ENCODE results near the gene PLAAT1.

Gene PLAAT1
- total RNA-seq = 0 to 0.15 reads per million in 2 donors

DNA sequence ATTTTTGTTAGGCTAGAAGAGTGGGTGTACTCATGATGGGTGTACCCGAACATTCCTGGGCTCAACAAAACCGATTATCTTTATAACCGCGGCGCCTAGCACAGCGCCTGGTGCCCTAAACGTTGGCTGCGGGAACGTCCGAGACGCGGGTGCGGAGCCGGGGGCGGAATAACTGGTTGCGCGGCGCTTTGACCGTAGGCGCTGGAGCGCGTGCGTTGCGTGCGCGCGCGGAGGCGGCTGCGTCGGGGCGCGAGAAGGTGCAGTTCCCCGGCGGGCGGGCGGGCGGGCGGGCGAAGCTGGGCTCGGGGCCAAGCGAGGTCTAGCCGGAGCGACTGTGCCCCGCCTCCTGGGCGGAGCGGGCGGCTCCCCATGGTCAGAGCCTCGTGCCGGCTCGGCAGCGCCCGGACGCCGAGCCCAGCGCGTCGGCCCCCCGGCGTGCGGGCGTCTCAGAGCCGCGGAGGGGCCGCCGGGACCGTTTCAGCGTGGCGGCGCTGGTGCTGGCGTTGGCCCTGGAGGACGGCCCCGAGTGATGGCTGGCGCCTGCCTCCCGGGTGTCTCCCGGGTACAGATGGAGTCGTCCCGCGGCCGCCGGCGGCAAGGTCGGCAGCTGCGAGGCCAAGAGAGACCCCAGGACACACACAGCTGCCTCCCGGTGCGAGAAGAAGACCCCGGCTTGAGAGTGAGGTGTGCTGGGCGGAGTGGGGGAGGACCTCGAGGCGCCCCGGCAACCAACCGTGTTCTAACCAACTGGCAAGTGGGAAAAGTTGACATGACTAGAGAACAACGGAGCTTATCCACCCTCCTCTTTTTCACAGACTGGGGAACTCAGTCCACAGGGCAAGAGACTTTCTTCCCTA lies at the start of gene PLAAT1:
TSS of gene PLAAT1 (plus strand) at position 373 of the 857 bp plus-strand sequence. CDS start 14,429 bp downstream, outside the sequence.
- DNase-seq = no peak

- DNase-seq = no peak
These were observed 46.7 kb upstream of the PLAAT1 start for GRCh38 chr3:193194371-193194770.

DNA sequence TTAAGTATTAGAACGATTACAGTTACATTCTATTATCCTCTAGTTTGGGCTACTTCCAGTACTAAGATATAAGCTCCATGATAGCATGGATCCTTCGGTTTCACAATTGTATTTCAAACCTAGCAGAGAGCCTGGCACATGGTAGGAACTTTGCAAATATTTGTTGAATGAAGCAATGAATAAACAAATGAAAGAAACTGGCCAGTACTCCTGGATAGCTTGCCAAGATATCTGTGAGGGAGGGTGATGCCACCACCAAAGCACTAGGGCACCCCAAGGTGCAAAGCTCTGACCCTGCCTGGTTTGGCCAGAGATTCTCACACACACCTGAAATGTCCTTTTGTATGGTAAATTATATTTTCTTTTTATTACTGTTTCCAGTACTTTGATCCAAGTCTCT lies 44.3 kb upstream of the PLAAT1 start:
- no peak for DNase-seq

GRCh38 chr3:193207290-193208273 lies 33.4 kb upstream of the PLAAT1 start:
- no peak for DNase-seq

DNA sequence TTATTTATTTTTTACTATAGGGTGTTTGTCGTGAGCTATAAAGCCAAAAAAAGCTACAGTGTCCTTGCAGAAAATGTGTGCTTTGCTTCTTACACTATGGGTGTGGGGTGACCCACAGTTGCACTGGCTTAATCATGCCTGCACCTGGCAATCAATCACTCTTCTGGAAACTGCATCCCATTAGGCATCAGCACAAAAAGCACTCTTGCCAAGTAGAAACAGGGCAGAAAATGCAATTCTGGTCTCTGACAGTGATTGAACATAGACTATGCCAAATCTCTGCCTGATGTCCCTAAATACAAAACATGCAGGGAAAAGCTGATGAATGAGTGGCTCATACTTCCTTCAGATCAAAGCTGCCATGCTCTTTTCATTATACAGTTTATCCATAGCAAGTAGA lies 30.4 kb upstream of the PLAAT1 start:
- no peak for DNase-seq

GRCh38 chr3:193211173-193211572 lies 29.8 kb upstream of the PLAAT1 start:
- no peak for DNase-seq

- DNase-seq = no peak
These were observed 29.0 kb upstream of the PLAAT1 start for GRCh38 chr3:193211984-193212383.

- DNase-seq = no peak
These were observed 28.2 kb upstream of the PLAAT1 start for GRCh38 chr3:193212844-193213243.

- DNase-seq = no peak
These were observed 26.6 kb upstream of the PLAAT1 start for GRCh38 chr3:193214445-193214844.

GRCh38 chr3:193225302-193226125 lies 15.5 kb upstream of the PLAAT1 start:
- no peak for DNase-seq

GRCh38 chr3:193228206-193228605 lies 12.8 kb upstream of the PLAAT1 start:
- no peak for DNase-seq

DNA sequence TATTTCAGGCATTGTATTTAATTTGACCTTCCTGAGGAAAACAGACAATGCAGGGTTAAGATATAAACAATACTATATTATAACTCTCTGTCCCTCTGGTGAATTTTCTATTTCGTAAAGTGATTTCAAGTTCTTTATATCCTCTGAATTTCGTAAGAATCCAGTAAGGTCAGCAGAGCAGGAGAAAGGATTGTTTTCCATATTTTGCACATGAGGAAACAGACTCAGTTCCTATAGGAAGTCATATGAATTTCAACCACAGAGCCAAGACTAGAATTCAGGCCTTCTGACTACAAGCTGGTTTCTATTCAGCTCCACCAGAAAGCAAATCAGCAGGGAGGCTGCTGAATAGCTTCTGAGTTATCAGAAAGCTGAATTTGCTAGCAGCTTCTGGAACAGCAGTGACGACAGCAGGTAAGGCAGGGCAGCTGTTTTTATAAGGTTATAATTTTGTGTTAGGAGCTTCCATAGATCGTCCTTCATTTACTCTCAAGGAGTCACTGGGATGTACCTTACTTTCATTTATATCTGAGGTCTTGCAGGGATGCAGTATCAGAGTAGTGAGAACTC lies 11.1 kb upstream of the PLAAT1 start:
- no peak for DNase-seq

DNA sequence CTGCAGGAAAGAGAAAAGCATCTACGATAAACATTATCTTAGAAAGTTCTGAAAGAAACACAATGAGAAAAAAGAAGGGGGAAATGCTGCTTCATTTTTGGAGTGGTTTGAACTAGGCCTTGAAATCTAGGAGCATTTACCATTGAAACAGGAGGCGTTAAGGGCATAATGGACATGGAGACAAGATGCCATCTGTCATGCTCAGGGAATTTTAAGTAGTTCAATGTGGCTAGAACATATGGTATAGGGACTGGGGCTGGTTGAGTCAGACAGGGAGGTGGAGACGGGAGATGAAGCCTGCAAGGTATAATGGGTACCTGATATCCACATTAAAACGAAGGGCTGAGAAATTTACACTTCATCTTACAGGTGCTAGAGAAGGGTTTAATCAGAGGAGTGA lies 10.4 kb upstream of the PLAAT1 start:
- no peak for DNase-seq

DNA sequence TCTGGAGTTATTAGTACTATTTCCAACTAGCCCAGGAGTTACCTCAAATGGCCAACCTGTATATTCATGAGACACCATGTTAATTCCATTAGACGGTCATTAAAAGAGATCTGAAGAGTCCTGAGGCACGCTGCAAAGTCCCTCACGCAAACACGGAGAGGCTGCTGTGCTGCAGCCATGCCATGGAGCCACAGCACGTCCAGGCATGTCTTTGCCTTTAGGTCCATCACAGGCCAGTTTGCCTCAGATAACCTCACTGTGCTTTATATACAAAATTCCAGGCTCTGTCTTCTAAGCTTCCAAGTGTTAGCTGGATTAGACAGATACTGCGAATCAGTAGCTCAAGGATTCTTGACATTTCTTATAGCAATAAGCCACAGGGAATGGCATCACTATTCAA lies 9.8 kb upstream of the PLAAT1 start:
- DNase-seq = no peak

DNA sequence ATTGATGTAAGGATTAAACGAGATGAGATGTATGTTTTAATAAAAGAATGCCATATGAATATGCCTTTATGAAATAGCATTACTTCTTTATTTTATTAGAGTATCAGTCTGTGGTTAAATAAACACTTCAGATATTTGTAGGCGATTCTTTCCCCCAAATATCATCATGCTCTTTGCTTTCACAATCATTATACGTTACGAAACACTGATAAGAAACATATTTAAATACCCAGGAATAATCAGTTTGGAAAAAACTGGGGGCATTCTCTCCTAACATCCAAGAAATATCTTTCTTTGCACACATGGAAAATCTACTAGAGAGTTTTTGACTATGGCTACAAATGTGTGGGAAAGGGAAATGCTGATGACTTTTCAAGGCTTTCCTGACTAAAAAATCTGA lies 4.4 kb upstream of the PLAAT1 start:
- DNase-seq = no peak

DNA sequence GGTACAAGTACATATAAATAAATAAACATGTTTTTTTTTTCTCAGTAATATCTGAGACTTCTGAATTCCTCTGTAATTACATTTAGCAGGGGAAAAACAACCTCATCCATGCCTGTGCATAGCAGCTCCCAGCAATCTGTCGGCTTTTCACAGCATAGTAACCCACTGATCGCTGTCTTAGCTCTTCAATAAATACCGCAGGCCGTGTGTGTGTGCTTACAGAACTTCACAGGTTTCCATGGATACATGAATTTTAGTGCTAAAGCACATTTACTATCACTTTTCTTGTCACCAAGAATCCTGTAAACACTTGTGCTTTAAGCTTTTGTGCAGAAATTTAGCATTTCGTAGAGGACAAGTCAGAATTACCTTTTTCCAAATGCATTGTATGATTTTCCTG lies 4.0 kb upstream of the PLAAT1 start:
- no peak for DNase-seq

- no peak for DNase-seq
These were observed 579 bp upstream of the PLAAT1 start for GRCh38 chr3:193240436-193240849.

GRCh38 chr3:193241716-193242115 lies 694 bp downstream of the PLAAT1 start:
- DNase-seq = no peak

GRCh38 chr3:193243571-193243970 lies 2.5 kb downstream of the PLAAT1 start:
- no peak for DNase-seq

- DNase-seq = no peak
These were observed 7.9 kb downstream of the PLAAT1 start for GRCh38 chr3:193248848-193249468.

GRCh38 chr3:193250492-193250891 lies 9.5 kb downstream of the PLAAT1 start:
- no peak for DNase-seq

Measured in activated gamma-delta T cell (primary cell).